Measurements from ENCODE around the gene ZBTB7A.
A peak's percentile ranks its signal among the peaks of the same experiment; 100 is the strongest.

Gene ZBTB7A

DNA sequence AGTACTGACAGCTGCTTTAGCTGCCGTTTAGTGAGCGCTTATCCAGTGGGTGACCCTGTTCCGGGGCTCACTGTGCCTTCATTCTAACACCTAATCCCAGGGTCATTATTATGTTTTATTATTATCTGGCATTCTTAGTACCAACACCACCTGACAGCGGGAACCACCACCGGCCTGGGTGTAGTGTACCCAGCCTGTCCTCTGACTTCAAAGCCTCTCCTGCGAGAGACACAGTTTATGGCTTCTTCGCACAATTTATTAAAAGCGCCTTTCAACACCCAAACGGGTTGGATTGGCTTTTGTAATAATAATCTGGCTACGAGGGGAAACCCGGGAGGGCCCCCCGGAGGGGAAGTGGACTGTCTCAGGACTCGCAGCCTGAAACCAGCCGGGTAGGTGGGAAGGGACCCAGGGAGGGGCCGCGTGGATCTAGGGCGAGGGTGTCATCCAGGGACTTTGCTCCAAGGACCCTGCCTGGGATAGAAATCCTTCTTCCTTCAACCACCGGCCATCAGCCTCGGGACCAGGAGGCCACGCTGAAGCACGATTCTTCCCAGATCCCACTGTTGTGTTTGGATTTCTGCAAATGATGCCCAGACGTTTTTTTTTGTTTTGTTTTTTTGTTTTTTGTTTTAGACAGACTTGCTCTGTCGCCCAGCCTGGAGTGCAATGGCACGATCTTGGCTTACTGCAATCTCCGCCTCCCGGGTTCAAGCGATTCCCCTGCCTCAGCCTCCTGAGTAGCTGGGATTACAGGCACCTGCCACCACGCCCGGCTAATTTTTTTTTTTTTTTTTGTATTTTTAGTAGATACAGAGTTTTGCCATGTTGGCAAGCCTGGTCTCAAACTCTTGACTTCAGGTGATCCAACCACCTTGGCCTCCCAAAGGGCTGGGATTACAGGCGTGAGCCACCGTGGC lies 1.6 kb upstream of the ZBTB7A start:
- no peak for DNase-seq (ENCODE audit: low read depth)

DNA sequence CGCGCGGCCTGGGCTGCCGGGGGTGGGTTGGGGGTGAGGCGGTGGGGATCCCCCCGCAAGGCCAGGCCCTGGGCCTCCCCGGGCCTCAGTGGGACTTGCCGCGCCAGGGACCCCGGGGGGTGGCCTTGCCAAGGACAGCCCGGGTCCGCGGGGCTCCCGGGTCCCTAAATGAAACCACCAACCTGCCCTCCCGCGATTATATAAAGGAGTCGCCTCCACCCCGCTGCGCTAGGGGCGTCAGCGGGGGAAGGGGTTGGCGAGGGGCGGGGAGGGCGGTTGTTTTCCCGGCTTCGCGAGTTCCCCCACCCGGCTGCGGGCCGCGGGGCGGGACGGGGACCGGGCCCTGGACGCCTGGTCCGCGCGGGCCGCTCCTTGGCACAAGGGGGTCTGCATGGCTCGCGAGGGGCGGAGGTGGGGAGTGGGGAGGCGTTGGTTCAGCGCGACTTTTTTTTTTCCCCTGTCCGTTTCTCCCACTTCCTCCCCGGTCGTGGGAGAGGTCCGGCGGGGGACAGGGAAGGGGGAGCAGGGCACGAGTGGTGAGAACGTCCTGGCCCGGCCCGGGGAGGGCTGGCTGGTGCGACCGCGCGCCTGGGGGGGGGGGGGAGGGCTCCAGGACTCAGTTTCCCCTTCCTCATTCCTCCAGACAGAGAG lies 822 bp upstream of the ZBTB7A start:
- DNase-seq (ENCODE audit: low read depth): peak; percentile 53

DNA sequence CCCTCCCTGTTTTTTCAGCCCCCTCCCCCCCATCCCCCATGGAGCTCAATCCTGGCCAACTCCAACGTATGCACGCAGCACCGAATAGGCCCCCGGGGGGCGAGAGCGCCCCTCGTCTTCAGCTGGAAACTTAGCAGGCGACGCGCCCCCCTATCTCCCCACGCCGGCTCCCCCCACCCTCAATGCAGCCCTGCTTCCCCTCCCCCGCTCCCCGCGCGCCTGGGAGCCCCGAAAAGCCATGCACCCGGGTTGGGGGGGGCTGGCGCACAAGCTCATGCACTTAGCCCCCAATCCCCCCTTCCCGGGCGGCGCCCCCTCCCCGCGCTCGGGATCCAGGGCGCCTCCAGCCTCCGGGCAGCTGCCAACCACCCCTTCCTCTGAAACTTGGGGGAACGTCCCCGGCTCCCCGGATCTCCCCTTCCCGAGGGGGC lies 508 bp downstream of the ZBTB7A start:
- no peak for DNase-seq (ENCODE audit: low read depth)

DNA sequence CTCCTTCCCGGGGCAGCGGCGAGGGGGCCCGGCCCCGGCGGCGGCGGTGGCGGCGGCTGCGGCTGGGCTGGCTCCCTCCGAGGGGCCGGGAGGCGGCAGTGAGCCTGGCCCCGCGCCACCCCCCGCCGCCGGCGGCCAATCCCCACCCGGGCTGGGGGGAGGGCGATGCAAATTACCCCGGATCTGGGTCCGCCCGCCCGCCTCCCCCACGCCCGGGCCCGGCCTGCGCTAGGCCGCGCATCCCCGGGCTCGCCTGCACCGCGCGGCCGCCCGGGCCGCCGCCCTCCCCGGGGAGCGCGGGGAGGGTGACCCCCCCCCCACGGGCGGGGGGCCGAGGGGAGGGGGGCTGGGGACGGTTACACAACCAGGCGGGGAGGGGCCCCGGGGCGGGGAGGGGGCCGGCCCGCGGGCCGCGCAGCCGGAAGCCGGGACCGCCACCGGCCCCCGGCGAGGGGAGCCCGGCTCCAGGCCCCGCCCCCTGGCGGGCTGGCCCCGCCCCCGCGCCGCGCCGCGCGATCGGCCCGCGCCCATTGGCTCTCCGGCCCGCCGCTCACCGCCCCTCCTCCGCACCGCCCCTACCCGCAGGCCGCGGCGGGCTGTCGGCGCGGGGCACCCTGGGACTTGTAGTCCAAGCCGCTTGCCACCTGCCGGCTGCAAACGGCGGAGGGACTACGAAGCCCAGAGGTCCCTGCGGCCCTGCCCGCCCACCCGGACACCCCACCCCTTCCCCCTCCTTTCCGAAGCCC lies 1.1 kb downstream of the ZBTB7A start:
- peak; percentile 95 for DNase-seq (ENCODE audit: low read depth)

DNA sequence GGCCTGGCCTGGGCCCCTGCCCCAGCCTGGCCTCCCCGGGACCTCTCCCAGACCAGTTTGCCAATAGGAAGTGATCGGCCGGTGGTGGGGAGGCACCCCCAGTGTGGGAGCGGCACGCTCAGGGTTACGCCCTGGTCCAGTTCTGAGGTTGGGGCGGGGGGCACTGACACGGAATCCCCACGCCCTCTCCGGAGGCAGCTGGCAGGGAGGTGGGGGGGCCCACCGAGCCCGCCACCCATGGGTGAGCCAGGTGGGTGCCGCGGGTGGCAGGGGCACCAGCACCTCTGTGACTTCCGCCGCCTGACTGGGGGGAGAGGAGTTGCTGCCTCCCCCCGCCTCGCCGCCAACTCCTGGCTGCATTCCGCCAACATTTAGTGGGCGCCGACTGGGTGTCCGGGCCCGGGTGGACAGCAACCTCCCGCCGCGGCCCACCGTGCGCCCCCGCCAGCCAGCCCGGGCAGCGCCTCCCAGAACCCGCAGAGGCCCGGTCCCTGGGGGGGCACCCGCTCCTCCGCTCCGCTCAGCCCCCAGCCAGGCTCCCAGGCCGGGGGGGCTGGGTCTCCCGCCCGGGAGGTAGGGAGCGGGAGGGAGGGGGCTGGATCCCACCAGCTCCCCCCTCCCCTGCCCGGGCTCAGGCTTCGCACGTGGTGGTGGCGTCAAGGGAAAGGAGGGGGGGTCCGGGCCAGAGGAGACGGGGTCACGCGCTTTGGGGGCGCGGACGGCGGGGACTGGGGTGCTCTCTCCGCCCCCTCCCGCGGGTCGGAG lies 2.0 kb downstream of the ZBTB7A start:
- peak; percentile 60 for DNase-seq (ENCODE audit: low read depth)

DNA sequence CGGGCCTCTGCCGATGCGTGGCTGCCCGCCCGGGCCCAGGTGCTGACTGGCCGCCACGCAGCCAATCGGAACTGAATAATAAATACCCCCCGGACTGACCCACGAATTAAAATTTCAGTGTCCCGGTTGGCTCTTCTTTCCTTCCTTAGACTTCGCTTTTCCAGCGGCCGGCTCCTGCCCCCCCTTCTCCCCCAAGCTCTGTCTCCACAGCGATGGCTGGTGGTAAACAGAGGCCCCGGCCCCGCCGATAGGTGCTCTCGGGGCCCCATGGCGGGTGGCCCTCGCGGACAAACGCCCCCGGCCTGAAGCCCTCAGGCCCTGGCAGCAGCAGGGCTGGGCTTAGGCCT lies 2.6 kb downstream of the ZBTB7A start:
- no peak for DNase-seq (ENCODE audit: low read depth)

DNA sequence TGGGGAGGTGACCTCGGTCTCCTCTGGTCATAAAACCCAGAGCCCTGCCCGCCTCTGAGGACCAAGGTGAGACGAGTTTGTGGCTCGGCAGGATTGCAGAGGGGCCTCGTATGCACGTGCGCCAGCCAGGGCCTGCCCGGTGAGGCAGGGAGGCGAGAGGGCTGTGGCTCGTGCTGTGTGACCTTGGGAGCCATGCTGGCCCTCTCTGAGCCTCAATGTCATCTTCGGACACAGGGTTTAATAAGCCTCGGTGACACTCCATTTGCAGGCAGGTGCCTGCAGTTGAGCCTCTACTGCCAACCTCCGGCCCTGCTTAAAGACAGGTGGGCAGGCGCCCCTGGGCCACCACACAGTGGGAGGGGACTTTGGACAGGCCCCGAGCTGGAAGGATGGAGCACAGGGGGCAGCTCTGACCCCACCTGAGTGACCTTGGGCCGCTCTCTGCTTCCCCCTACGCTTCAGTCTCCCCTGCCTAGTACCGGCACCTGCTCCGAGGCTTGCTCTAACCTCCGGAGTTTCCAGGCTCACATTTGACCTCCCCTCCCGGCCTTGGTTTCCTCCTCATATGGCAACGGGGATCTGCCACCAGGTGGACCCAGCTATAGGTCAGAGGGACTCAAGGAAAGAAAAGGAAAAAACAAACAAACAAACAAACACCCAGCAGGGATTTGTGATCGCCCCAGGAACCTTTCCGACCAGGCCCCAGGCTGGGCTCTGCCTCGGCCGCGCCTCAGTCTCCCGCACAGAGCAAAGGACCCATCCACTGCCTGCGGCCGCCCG lies 3.1 kb downstream of the ZBTB7A start:
- DNase-seq (ENCODE audit: low read depth): no peak

DNA sequence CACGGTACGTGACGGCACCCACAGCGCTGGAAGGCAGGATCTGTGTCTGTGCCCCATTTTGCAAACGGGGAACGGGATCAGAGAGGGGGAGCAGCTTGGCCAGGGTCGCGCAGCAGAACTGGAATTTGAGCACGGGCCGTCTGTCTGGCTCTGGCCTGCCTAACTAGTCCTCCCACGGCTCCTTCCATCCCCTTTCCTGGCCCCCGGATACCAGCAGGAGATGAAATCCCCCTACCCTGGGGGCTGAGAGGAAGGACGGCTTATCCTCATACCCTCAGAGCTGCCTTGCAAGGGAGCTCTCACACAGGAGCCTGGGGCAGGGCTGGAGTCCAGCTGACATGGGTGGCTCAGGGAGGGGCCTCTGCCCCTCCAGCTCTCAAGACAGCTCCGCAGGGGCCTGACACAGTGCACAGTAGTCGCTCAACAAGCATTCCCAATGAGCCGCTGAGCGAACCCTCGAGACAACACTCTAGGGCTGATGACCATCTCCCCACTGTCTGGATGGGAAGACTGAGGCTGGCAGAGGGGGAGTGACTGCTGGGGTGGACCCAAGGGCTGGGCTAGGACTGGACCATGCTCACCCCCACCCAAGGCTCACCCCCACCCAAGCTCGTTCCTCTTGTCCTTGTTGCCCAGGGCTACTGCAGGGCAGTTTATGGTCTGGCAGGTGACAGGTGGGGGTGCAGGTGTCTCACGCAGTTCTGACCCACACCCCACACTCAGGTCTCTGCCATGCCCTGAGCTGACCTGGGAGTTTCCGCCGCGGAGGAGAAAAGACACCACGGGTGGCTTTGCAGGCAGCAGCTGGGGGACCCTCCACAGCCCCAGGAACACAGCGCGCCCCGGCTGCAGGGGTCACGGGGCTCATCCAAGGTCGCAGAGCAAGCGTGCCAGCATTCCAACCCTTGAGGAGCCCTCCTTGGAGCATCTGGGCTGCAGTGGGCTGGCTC lies 4.0 kb downstream of the ZBTB7A start:
- DNase-seq (ENCODE audit: low read depth): no peak

DNA sequence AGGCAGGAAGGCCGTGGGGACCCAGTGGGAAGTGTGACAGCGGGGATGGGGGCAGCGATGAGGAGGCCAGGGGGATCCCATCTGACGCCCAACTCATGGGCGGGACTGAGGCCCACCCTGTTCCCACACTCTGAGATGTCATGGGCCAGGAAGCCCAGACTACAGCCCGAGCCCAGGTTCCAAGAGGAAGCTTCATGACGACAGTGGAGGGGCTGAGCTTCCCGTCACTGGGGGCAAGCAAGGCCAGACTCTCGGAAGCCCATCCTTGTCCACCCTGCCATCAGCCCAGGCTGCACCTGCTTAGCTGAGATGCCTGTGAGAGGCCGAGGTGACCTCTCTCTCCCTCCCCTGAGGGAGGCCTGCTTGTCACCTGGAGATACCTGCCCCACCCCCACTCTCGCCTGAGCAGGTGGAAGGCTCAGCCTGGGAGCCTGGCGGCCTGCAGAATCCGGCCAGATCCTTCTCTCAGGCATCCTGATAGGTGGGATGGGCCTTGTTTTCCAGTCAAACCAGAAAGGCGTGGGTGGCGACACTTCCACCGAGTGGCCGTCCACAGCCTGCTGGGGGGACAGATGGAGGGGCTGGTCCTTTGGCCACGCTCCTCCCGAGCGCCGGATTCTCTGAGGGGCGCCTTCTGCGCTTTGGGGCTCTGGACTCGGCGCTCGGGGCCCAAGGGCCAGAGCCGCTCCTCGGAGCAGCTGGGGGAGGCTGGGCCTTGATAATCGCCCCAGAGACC lies 4.8 kb downstream of the ZBTB7A start:
- no peak for DNase-seq (ENCODE audit: low read depth)

DNA sequence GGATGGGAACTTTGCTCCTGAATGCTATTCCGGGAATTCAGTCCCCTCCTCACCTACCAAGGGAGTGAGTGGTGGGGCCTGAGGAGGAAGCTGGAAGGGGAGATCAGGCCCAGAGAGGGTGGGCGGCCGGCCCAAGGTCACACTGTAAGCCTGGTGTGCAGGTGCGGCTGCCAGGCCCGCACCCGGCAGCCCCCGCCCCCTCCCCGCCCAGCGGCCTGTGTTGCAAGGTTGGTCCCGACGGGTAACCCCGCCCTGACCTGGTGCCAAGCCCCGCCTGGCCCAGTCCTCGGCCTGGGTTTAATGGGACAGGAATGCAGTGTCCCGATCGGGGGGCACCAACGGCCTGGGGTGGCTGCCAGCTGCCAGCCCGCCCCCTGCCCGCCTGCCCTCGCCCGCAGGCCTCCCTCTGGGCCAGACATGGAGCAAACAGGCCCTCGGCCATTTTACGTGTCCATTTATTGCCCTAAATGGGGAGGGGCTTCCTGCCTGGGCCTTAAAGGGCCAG lies 5.5 kb downstream of the ZBTB7A start:
- DNase-seq (ENCODE audit: low read depth): no peak

DNA sequence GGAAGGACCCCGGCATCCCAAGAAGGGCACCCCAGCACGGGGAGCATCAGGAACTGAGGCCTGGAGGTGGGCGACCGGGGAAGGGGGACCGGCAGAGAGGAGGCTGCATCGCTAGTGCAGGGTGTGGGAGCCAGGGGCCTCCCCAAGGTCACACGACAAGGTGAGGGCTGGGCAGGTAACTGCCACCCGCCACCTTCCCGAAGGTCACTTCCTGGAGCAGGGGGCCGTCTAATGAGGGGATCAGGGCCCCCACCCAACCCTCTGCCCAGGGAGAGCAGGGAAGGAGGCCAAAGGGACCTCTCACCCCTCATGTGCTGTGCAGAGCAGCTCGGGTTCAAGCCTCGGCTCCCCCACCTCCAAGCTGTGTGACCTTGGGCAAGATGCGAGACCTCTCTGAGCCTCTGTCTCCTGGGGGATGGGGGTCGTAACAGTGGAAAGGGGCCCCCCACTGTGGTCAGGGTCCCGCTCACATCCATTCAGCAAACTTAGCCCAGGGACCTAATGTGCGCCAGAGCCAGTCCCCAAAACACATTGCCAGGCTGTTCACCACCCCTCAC lies 6.0 kb downstream of the ZBTB7A start:
- no peak for DNase-seq (ENCODE audit: low read depth)

DNA sequence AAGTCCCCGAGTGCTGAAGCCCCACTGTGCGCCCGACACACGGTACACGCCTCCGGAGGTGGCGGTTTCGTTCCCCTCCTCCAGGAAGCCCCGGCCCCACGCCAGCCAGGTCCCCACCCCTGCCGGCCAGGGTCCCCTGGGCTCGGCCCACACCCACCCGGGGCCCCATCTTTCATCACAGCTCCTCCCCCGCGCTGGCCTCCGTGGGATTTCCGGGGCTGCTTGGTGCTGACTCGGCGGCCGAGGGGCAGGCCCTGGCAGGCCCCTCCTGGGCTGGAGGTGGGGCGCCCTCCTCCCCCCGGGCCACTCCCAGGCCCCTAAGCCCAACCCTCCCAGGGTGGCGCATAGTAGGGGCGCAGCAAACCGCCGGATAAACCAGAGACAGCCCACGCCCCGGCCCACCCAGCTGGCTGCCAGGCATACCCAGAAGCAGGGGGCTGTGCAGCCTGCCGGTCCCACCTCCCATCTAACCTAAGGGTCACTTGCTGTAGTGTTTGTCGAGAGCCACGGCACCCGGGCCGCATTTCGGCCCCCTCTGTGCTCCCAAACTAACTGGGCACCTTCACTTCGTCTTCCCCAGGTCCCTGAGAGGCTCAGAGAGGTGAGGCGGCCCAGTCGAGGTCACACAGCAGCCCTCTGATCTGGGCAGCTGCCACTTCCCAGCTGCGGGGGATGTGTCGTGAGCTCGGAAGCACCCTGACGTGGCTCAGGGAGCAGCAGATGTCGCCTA lies 6.6 kb downstream of the ZBTB7A start:
- DNase-seq (ENCODE audit: low read depth): no peak

DNA sequence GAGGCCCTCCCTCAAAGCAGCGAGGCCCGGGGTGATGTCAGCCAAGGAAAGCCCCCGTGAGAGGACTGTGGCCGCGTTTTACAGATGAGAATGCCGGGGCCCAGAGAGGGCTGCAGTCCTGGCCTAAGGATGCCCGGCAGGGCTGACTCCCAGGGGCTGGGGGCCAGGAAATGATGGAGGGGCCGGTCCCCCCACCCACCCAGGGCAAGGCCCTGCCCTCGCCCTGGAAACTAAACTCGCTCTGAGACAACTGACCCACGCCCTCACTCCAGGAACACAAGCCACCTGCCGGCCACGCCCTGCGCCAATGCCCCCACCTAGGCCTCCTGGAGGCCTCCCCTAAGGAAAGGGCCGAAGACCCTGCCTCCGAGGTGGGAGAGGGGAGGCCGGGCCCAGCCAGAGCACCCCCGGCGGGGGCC lies 7.2 kb downstream of the ZBTB7A start:
- DNase-seq (ENCODE audit: low read depth): no peak

DNA sequence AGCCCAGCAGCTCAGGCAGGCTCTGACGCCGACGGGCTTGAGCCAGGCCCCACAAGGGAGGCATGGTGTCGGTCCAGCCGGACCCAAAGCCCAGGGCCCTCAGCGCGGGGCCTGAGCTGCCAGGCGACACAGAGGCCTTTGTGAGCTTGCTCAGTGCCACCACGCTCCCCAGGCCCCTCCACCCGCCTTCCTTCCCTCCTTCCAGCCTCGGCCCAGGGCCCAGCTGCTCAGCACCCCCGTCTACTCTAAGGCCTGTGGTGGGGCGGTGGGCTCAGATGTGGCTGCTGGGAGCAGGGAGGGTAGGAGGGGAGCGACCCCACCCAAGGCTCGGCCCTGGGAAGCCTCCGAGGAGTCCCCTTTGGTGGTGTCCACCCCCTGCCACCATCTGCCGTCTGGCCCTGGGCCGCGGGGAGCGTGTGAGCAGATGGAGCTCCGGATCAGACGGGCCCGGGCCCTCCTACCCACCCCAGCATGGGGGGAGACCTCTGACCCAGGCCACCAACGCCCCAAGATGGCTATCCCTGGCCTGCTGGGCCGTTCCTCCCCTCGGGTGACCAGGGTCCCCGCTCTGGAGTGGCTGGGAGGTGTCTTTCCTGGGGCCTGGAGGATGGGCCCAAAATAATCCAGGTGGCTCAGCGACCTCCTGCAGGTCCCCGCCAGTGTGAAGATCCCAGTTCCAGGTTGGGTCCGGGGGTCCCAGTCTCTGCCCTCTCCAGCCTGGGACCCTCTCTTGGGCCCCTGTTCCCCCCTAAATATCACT lies 7.8 kb downstream of the ZBTB7A start:
- no peak for DNase-seq (ENCODE audit: low read depth)

DNA sequence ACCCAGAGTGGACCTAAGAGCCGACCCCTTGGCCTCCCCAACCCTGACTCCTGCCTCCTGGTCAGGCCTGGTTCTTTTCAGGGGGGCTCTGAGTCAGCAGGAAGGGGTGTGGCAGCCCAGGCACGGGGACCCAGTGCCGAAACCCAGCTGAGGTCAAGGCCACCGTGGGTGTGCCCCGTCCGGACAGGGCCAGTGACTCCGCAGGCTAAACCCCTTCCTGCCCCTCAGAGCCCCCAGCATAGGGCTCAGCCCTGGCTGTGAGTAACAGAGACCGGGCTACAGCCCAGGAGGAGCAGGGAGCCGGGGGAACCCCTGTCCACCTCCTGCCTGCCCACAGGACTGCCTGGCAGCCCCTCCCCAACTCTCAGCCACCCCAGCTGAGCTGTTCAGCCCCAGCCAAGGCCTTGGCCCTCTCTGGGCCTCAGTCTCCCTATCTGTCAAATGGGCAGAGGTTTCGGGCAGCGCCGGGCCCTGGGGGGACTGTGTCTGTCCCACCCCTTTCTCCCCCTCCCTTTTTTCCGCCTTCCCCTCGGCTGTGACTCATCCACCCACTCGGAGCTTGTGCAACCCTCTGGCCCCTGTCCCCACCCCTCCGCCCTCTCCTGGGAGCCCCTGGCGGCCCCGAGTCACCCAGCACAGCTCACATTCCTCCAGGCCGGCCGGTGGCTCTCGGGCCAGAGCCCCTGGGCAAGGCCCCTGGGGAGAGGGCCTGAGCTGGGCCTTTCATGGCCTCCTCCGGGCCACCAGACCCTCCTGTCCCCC lies 8.6 kb downstream of the ZBTB7A start:
- DNase-seq (ENCODE audit: low read depth): no peak

DNA sequence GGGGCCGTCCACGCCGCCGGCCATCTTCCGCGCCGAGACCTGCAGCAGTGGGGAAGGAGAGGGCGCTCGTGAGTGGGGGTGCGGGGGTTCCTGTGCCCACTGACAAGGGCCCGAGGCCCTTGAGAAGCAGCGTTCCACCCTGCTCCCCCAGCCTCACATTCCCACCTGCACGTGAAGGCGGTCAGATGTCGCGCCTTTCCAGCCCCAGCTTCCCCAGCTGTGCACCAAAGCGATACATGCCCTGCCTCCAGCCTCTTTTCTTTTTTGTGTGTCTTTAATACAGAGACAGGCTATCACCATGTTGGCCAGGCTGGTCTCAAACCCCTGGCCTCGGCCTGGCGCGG lies 11.5 kb downstream of the ZBTB7A start:
- DNase-seq (ENCODE audit: low read depth): no peak

Measured in CMK (cell line).